Mesenteric fat pad (tissue), 1 donor: ENCODE measurements around the gene PHF21A. TPM values are rescaled to one million over a fixed set of nuclear protein-coding genes. Genes with fewer than 3 reads are reported as not detected.
"Not testable (repeated sequence)": the region's sequence is repeated elsewhere in the genome, so short reads cannot be mapped to it uniquely, and the experiment has no call there.

Experiments used
- DNase-seq: peaks from one replicate; pipeline ENCODE4 v3.0.0-alpha.2; 2020; ENCODE audit warnings: low spot score
- total RNA-seq: library from RNA; stranded (reverse); fragmentation: NEBNext Ultra II Directional; extraction: Animal tissue kit (Norgen Biotek cat#: 25700); gene quantifications from one replicate; pipeline ENCODE4 v1.2.1, GENCODE V29; 2021
- donor health status: DM: yes; HTN: yes; CAD: no.

Gene PHF21A
- total RNA-seq, 1 donor from 2014 or later, result 44.8 TPM

DNA sequence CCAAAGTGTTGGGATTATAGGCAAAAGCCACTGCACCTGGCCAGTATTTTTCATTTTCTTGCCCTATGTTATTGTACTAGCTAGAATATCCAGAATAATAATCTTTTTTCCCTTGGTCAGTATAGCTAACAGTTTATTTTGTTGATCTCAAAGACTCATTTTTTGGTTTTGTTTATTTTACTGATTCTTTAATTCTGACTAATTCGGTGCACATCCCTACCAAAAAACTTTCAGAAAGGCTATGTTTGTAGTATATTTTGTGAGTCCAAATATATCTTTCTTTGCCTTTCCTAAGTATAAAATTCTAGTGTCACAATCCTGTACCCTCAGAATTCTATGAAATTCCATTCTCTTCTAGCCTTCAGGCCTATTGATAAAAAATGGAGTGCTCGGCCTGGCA, 84.3 kb downstream of the PHF21A start:
- no peak for DNase-seq

DNA sequence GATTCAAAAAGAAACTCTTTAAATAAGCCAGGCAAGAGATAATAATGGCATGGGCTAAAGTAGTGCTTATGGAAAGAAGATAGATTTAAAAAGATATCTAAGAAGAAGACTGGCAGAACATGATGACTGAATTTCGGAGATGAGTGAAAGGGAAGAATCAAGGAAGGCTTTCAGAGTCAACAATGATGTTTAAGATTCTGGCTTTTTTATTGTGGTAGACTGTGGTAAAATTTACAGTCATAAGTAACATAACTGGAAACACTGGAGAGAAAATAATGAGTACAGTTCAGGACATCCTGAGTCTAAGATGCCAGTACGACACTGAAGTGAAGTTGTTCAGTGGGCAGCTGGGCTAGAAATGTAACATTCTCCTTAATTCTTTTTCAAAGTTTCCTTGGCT, 85.2 kb downstream of the PHF21A start:
- no peak for DNase-seq

DNA sequence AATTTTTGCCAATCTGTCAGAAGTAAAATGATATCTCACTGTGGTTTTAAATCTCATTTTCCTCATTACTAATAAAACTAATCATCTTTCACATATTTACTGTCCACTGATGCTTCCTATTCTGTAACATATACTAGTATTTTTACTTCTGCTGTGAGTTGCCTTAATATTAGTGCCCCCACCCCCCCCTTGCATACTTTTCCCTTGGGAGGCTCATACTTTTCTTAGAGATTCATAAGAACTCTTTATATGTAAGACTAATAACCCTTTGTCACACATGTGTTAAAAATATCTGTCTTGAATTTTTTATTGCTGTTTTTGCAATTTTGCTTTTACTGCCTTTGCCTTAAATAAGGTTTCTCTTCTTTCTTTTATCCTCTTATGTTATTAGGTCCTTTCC, 87.2 kb downstream of the PHF21A start:
- DNase-seq, result no peak

DNA sequence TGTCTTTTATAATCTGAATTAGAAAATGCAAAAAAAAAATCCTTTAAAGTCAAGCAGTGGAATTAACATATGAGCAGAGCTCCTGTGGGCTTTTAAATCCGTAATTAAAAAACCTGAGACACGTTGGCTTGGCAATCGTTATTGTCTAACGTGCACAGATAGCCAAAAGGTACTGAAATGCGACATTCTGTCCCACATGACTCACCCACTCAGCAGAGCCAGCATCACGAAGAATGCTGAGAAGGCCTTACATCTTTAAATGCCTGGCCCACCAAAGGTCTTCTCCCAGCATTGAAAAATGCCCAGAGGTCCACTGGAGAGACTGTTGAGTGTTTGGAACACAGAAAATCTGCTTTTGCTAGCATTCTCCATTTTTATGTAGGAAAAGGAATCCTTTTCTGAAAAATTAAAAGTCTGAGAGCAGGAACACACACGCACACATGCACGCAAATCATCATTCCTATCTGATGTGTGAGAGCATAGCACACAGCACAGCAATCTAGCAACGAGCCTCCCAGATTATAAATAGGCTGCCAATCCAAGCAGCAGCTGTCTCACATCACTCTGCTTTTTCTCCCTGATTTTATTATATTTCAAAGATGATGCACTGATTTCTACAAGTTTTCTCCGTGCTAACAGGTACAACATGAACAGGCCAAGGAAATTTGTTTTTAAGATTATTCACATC, 94.5 kb downstream of the PHF21A start:
- DNase-seq, result no peak

DNA sequence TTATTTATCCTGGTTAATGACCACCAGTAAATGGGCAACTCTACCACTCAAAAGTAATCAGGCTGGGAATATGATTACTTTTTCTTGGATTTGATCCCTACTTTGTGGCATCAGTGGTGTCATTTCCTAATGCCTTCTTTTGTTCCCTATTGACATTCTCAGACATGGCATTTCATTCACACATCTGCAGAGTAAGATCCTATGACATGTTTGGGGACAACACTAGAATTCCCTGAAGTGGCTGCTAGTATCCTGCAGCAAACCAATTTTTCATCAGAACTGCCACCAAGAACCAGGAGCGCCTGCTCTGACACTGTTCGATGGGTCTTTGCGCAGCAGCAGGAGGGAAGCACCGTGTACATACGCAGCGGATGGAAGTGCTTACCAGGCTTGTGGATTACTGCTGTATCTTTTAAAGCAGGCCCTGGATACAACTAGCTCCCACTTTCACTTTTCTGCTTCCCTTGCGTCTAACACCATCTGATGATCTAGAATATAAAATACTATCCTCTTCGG, 101.1 kb downstream of the PHF21A start:
- DNase-seq, result no peak

DNA sequence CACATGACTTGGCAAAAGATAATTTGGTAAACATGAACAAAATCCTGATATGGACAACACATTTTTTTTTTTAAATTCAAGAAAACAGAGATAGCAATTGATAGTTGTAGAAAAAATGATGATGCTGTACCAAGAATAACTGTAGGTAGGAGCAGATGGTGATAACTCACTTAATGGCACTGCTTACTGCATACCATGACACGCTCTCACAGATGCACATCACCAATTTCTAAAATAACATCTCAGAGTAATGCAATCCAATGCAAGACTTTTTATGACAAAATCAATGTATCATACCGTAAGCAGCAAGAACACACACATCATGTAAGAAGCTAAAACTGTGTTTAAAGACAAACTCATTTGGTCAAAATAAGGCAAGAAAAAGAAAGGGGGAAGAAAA, 102.6 kb downstream of the PHF21A start:
- no peak for DNase-seq

DNA sequence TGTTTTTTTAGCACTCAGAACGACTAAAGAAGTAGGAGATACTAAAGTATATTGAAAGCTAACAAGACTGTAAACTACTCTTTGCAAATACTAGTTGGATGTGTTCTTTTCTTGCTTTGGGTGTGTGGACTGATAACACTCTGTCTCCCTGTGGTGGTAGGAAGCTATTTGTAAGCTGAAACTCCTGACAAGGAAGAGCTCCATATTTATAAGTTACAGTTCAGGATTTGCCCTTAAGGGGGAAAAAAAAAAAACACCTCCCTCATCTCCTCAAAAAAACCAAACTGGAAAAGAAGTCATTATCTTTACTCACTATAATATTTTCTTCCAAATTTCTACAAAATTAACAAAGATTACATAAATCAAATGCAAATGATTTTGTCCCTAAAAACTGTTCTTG, 103.9 kb downstream of the PHF21A start:
- no peak for DNase-seq

DNA sequence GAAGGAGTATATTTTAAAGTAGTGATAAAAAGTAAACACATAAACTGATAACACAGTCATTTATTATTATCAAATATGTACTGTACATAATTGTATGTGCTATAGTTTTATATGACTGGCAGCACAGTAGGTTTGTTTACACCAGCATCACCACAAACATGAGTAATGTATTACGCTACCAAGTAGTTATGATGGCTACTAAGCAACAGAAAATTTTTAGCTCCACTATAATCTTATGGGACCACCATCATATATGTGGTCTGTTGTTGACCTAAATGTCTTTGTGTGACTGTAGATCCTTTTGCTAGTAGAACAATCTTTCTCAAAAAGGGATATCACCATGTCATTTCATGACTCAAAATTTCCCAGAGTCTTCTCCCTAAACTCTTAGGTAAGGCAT, 105.3 kb downstream of the PHF21A start:
- DNase-seq, result no peak

DNA sequence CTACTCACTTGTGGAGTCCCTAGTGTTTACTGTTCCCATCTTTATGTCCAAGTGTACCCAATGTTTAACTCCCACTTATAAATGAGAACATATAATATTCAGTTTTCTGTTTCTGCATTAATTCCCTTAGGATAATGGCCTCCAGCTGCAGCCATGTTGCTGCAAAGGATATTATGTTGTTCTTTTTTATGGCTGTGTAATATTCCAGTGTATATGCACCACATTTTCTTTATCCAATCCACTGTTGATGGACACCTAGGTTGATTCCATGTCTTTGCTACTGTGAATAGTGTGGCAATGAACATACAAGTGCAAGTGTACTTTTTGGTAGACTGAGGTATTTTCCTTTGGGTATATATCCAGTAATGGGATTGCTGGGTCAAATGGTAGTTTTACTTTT, 107.1 kb downstream of the PHF21A start:
- not testable (repeated sequence) for DNase-seq

DNA sequence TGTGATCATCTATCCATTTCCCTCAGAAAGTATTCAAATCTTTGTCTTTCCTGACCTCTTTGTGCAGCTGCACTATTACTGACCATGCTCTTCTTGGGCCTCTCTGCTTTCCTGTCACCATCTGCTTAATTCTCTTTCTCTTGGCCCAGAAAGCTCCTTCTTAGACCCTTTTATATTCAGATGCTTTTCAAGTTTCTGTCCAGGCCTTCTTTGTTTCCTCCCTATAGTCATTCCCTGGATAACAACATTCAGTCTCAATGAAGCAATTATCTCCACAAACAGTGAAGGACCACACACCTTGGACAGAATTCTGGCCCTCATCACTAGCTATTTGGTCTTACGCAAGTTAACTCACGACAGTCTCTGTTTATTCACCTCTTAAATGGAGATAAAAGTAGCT, 109.1 kb downstream of the PHF21A start:
- DNase-seq, result no peak

DNA sequence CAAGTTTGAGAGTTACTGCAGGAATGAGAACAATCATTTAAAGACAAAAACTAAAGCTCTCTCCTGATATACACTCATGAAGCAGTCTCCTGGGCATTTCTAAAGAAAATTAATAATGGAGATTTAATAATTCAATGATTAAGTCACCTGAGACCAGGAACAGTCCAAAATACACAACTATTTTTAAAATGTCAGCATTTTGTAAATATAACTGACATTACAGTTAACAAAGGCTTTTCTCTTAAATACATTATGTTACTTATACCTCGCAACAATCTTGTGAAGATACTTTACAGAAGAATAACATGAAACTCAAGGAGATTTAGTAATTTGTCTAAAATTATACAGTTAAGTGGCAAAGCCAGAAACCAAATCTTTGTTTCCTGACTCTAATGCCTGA, 111.2 kb downstream of the PHF21A start:
- DNase-seq, result no peak

DNA sequence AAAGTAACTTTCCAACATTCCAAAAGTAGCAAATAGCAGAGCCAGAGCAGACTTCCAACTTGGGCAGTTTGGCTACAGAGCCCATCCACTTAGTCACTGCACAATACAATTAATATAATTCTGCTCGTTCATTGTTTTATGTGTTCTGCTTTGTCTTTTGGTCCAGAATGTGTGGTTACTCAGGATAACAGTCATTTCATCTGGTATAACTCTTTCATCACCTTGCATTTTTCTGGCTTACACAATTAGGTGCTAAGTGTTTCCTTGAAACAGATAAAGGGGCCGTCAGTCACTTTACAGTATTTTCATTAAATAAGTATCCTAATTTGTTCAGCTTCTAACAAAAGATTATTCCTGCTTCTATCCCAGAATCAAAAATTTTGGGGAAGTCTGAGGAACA, 111.6 kb downstream of the PHF21A start:
- no peak for DNase-seq

DNA sequence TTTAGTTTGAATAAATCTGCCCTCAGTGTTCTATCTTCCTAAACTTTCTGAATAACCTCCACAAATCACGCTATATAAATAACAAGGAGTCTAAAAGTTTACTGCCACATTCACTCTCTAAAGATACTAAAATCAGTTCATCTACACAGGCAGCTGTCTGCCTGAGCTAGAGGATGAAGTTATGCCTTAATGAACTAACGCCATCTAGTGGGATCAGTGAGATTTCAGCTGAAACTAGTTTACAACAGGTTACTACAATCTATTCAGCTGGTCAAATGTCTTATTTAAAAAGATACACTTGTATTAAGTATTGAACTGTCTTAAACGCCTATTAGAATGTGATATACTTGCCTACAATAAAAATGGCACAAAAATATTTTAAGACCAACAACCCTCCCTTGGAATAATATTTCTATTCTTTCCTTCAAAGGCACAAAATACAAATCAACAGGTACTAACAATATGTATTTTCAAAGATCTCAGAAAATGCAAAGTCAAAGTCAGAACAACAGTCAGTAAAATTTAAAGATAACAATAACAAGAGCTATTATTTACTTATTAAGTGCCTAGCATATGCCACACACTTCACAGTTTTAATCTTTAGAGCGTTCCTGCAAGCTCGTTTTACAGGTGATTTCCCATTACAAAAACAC, 114.7 kb downstream of the PHF21A start:
- no peak for DNase-seq

DNA sequence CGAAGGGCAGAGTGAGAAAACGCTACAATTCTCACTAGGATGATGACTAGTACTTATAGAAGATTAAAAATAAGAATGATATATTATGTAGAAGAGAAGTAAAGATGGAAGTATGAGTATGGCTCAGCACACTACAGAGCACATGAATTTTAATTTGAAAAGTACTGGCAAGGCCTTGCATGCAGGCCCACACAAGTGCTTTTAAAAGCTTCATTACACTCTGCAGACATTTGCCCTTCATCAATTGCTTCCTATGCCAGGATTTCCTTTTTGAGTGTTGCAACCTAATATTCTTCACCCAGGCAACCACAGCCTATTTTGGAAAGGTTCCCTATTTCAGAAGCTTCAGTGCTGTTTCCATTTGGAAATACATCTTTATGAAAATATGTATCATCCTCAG, 117.7 kb downstream of the PHF21A start:
- DNase-seq, result no peak

DNA sequence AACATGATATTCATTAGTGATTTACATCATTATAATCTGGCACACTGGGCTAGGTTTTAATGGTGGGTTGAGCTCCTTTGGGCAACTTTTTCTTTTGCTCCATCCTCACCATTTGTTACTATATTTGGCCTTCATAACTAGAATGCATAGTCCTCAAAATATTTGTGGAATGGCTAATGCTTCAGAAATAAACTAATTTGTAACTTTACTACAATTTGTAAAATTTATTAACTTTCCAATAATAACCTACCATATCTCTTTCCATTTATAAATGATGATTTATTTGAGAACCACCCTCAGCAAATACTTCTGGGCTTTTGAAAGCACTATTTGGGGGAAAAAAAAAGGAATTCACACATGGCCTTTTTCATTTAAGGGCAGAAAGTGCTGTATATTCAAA, 119.1 kb downstream of the PHF21A start:
- DNase-seq, result no peak

DNA sequence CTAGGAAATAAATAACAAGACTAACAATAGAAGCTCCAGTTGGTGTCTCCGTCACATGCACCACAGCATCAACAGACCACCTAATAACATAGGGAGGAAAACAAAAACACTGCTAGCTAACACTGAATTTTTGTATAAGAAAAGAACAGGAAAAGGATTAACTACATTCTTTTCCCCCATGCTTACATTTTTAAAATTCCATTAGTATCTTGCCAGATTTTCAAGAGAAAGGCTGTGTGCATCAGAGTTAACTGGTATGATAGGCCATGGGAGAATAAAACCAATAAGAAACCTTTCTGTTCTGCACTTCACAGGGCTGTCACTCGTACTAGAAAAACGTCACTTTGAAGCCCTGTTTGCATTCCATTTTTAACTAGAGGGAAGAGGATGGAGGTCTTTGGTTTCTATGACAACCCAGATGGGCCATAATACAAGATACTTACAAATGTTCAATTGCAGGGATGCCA, 119.8 kb downstream of the PHF21A start:
- DNase-seq, result no peak

DNA sequence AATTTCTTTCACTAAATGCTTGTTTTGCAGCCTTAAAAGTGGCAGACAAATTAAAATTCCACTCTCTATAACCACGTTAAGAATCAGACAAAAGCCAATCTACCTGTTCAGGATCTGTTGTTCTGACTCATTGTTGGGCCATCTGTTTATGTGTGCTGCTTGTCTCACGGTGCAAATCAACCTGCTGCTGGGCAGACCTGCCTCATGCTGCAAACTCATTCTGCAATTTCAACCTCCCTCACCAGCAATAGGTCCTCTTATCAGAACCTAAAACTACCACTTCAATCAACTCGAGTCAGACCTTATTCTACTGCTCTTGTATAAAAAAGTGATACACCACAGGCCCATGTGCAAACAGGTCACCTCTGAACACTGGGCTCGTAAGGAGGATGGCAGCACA, 123.7 kb downstream of the PHF21A start:
- no peak for DNase-seq

DNA sequence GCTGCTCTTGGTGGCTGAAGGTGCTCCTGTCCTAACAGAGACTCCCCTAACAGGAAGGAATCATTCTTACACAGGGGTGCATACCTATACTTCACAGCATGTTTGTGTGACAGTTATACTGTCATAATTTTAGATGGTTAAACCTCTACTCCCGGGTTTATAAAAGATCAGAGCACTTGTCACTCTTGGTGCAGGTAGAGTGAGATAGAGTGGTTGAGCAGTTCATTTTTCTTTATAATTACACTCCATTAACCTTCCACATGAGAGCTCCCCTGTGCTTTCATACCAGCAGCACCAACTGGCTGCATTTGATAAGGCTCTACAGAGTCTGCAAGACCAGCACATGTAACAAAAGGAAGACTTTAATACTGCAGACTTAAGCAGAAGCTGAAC, 125.9 kb downstream of the PHF21A start:
- DNase-seq, result no peak

DNA sequence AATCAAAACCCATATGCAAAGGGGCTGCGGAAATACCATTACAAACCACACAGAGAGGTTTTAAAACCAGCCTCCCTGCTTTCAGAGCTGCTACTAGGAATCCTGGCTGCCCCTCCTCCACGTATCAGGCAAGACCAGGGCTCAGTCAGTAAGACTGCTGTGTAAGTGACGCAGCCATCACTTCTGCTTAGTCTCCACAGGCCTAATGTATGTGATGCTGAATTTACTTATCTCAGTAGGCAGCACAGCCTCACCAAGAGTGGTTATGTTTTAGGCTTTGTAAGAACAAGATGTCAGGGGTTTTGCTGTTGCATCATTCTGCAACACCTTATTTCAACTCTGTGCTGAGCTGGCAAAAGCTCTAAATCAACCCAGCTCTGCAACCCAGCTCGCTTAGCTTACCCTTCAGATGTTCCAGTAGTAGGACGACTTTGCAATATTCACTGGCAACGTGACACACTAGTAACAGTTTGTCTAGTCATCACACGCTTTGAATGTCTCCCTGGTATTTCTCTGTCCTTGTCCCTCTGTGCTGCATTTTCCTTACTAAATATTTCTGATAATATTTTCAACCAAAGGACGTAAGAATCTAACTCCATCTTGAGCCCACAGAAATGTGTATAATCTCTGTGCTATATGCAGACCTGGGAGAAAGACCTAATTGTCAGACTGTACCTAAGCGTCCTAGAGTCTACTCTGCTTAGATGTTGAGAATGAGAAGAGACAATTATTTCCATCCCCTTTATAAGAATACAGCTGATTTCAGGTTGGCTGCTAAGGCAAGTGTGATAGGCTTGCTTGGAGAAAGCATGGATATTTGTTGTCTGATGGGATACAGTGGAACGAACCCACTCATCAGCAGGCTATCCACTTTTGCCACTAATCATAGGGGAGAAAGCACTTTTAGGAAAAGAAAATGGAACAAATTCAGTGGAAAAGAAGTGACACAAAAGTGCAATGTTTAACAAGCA, 126.6 kb downstream of the PHF21A start:
- DNase-seq, result no peak

DNA sequence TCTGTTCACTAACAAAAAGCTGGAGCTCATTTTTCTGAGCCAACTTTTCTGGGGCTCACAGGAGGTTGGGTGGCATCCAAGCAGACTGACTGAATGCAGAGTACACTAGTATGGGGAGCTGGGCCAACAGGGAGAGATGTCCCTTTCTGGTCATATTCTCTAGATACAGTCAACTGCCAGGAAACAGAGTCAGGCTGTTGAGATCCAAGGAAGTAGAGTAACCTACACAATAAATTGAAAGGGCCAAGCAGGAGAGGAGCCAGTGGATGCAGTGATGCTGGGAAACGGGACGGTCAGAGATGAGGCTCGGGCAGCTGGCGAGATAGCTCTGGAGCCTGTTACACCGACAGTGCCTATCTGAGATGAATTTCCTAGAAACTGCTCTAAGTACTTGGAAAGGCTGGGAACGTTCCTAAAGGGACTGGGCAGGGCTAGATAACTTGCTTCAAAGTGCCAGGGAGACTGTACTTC, 127.7 kb downstream of the PHF21A start:
- DNase-seq, result no peak

DNA sequence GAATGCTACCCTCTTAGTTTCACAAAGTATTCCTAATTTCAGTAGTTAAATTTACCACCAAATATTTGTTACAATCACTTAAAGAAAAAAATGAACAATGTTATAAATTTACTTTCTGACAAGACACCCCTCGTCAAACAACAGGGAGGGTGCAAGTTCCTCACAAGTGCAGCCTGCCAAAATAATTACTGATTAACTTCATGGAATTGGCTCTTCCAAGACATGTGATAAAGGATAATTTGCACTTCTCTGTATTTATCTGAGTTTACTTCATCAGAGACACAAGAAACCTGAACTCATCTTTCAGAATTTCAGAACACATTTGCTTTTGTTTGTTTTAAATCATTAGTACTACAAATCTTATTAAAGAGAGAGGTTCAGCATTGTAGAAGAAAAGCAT, 132.3 kb downstream of the PHF21A start:
- no peak for DNase-seq

DNA sequence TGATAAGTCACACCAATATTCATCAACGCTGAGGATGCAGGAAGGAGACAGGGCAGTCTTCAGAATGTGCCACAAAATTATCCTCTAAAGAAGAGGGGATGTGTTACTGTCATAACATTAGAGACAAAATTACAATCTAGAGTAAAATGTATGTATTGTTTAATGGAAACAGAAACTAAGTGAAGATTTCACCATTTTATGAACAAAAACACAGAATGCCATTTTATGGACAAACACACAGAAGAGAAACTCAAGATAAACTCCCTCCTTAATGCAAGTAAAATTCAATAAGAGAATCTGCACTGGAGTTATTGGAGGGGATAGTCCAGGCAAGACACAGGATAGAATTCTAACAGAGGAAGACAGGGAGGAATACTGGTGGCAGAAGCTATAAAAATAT, 136.0 kb downstream of the PHF21A start:
- DNase-seq, result no peak
